NK-92 treated with Interleukin-12 subunit alpha and Interleukin-12 subunit beta, amount 100 ng/mL, for 24 hours (cell line): ENCODE data around the gene PRTN3.
"Not testable (repeated sequence)": the region's sequence is repeated elsewhere in the genome, so short reads cannot be mapped to it uniquely, and the experiment has no call there.

ENCODE experiments used
- DNase-seq: peaks from one replicate; lab custom pipeline; 2025; lab: John Stamatoyannopoulos, UW

The PRTN3 gene

GRCh38 chr19:848386-848921, 7.7 kb downstream of the PRTN3 start:
- no peak for DNase-seq

DNA sequence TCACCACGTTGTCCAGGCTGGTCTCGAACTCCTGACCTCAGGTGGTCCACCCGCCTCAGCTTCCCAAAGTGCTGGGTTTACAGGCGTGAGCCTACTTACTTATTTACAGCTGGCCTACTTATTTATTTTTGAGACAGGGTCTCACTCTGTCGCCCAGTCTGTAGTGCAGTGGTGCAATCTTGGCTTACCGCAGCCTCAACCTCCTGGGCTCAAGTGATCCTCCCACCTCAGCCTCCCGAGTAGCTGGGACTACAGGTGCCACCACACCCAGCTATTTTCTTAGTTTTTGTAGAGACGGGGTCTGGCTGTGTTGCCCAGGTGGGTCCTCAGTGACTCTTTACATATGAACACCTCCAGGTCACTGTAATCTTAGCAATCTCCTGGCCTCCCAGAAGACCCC, 8.4 kb downstream of the PRTN3 start:
- DNase-seq: not testable (repeated sequence)

DNA sequence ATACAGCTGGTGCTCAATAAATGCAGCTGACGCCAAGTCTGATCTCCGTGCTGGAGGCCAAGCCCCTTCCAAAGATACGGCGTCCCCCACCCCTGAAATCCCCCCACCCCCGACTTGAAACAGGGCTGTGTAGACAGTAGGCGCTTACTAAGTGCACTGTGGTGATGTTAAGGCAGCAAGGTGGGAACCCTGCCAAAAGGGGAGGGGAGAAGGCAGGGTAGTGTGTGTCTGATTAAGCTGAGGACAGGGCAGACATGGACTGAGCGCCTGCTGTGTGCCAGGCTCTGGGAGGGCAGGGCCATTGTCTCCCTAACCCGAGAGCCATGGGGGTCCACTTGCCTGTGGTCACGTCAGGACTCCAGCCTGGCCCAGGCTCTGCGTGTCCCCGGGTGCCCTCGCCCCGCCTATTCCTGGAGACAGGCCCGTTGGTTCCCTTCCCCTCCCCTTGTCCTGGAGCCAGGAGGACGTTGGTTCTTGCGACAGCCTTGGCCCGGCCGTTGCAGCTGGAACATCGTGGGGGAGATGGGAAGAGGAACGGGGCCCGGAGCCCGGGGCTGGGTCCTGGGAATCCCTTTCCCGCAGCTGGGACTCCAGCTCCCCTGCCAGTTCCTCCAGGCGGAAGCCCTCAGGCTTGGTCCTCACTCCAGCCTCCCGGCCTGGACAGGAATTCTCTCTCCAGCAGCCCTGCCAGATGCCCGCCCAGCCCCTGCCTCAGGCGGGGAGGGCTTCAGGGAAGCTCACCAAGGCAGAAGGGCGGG, 9.6 kb downstream of the PRTN3 start:
- DNase-seq: no peak

- no peak for DNase-seq
Measured at GRCh38 chr19:850979-851335, 10.2 kb downstream of the PRTN3 start.

DNA sequence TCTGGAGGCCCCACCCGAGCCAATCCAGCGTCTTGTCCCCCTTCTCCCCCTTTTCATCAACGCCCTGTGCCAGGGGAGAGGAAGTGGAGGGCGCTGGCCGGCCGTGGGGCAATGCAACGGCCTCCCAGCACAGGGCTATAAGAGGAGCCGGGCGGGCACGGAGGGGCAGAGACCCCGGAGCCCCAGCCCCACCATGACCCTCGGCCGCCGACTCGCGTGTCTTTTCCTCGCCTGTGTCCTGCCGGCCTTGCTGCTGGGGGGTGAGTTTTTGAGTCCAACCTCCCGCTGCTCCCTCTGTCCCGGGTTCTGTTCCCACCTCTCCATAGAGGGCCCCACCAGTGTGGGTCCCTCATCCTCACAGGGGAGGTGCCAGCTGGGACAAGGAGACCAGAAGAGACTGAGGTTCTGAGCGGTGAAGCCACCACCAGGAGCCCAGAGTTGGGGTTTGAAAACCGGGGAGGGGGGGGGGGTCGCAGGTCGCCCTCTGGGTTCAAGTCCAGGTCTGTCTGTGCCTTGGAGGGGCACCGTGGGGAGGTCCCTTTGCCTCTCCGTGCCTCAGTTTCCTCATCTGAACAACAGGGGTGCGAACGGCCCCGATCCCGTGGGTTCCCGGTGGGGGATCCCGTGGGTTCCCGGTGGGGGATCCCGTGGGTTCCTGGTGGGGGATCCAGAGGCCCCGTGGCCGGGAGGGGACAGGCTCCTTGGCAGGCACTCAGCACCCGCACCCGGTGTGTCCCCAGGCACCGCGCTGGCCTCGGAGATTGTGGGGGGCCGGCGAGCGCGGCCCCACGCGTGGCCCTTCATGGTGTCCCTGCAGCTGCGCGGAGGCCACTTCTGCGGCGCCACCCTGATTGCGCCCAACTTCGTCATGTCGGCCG, 11.6 kb downstream of the PRTN3 start, which contains the start of gene ELANE:
Gene ELANE (plus strand): TSS at position 168 of the 878 bp plus-strand sequence. CDS start 26 bp downstream, at position 194.
- no peak for DNase-seq

DNA sequence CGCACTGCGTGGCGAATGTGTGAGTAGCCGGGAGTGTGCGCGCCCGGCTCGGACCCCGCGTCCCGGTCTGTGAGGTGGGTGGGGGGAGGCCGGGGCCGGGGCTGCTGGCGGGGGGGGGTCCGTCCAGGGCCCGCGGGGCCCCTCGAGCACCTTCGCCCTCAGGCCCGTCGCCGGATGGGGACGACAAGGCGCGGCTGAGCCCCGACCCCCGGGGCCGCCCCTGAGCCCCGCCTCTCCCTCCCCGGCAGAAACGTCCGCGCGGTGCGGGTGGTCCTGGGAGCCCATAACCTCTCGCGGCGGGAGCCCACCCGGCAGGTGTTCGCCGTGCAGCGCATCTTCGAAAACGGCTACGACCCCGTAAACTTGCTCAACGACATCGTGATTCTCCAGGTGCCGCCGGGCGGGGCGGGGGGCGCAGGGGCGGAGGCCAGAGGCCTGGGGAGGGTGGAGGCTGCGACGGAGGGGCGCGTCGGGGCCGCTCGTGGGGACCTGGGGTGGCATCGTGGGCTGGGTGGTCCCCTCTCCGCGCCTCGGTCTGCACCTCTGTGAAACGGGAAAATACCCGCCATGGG, 12.3 kb downstream of the PRTN3 start:
- DNase-seq: no peak

DNA sequence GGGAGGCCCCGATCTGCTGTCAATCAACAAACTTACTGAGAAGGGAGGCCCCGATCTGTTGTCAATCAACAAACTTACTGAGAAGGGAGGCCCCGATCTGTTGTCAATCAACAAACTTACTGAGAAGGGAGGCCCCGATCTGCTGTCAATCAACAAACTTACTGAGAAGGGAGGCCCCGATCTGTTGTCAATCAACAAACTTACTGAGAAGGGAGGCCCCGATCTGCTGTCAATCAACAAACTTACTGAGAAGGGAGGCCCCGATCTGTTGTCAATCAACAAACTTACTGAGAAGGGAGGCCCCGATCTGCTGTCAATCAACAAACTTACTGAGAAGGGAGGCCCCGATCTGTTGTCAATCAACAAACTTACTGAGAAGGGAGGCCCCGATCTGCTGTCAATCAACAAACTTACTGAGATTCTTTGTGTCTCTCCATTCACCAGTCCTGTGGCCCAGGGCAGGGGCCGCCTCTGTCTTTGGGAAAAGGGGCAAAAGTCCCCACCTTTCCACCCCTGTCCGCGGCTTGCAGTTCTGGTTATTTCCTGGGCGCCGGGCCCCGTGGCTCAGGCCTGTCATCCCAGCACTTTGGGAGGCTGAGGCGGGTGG, 12.9 kb downstream of the PRTN3 start:
- not testable (repeated sequence) for DNase-seq

DNA sequence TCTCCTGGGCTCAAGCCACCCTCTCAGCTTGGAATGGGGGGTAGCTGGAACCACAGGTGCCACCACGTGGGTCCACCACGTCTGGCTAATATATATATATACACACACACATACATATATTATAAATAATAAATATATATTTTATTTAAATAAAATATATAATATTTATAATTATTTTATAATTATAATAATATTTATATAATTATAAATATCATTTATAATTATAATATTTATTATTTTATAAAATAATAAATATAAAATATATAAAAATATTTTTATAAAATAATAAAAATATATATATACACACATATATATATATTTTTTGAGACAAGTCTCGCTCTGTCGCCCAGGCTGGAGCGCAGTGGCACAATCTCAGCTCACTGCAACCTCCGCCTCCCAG, 13.8 kb downstream of the PRTN3 start:
- no peak for DNase-seq

DNA sequence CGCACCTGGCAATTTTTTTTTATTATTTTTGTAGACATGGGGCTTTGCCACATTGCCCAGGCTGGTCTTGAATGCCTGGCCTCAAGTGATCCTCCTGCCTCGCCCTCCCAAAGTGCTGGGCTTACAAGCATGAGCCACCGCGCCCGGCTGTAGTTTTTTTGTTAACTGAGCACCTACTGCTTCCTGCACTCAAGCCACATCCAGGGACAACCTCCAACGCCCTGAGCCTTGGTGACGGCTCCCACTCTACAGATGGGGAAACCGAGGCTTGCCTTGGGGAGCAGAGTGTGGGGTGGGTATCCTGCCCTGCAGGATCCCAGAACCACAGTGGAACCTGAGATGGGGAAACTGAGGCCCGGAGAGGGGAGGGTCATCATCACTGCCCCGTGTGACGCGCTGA, 14.3 kb downstream of the PRTN3 start:
- no peak for DNase-seq

GRCh38 chr19:855566-856120, 14.8 kb downstream of the PRTN3 start:
- no peak for DNase-seq

DNA sequence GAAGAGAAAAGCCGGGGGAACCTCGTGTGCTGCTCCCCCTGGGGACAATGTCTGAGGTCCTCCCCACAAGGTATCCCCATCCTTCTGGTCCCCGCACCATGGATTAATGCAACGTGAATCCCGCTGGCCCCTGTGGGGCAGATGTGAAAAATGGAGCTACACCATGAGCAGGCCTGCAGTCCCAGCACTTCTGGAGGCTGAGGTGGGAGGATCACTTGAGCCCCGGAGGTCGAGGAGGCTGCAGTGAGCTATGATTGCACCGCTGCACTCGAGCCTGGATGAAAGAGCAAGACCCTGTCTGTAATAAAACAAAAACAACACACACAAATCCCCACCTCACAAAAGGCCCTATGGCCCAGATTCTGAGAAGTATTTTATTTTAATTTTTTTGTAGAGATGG, 17.5 kb downstream of the PRTN3 start:
- no peak for DNase-seq

GRCh38 chr19:858868-859843, 18.4 kb downstream of the PRTN3 start, which contains the start of gene CFD:
Gene CFD (plus strand): TSS chr19:859664. CDS start chr19:859690, 26 bp downstream.
- DNase-seq: no peak

GRCh38 chr19:861141-861755, 20.4 kb downstream of the PRTN3 start:
- no peak for DNase-seq

- DNase-seq: no peak
Measured at GRCh38 chr19:861756-862580, 21.2 kb downstream of the PRTN3 start.

DNA sequence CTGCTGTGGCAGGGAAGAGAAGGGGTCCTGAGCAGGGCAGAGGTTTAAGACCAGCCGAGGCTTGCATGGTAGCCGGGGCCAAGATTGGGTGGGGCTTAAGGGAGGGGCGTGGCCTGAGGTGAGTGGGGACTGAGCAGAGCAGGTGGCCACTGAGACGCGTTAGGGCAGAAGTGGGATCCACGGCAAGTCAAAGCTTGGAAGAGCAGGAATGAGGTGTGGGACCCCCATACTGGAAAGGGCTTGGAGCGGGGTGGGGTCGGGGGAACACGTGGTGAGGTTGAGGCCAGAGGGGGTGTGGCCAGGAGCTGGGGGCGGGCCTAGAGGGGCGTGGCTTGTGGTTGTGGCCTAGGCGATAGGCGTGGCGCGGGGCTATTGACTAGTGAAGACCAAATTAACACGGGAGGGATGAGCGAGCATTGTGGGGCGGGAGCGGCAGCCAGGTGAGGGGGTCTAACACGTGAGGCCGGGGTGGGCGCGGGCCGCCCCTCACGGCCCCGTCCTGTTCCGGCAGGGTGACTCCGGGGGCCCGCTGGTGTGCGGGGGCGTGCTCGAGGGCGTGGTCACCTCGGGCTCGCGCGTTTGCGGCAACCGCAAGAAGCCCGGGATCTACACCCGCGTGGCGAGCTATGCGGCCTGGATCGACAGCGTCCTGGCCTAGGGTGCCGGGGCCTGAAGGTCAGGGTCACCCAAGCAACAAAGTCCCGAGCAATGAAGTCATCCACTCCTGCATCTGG, 21.9 kb downstream of the PRTN3 start:
- no peak for DNase-seq

GRCh38 chr19:863315-863620, 22.5 kb downstream of the PRTN3 start:
- DNase-seq: no peak

DNA sequence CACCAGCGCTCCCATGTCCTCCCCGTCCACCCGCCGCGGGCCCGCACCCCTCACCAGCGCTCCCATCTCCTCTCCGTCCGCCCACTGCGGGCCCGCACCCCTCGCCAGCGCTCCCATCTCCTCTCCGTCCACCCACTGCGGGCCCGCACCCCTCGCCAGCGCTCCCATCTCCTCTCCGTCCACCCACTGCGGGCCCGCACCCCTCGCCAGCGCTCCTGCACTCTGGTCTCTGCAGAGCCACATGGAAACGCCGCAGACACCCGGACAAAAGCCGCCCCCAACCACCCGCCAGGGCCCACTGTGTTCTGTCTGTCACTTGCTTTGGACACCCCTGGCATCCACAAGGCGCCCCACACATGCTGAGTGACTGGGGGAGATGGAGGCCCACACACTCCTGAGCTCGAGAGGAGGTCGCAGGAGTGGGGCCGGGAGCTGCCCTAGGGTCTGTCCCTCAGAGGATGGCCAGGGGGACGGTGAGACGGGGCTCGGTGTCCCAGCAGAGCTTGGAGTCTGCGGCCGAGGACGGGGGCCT, 26.0 kb downstream of the PRTN3 start:
- no peak for DNase-seq

- no peak for DNase-seq
Measured at GRCh38 chr19:867301-867793, 26.5 kb downstream of the PRTN3 start.
